Measurements from ENCODE around the gene LYPD1.

Gene LYPD1

GRCh38 chr2:132691556-132691955 is 21.6 kb upstream of the LYPD1 start:
- Histone ChIP-seq H3K9ac (ENCODE audit: low read length in 2 of 2) (no peak overlapping the region), H3K9me3 (ENCODE audit: control insufficient read depth in 2 of 2, low read length in 2 of 2) (no peaks in the 10 kb centered on the region), H3K36me3 (ENCODE audit: control insufficient read depth in 2 of 2, insufficient read depth in 2 of 2, low read length in 2 of 2) (no peaks in the 10 kb centered on the region), H3K4me3 (ENCODE audit: low read length in 2 of 2) (no peak overlapping the region), H3K4me1 (ENCODE audit: control insufficient read depth, insufficient read depth, low read length) (peaks cover 3% of the 10 kb centered on the region), H3K27ac (ENCODE audit: low read length) (no peak overlapping the region), H3K27me3 (ENCODE audit: control insufficient read depth in 1 of 2, insufficient read depth in 2 of 2, low read length in 2 of 2) (no peaks in the 10 kb centered on the region)

- H3K36me3 ChIP-seq (ENCODE audit: control insufficient read depth in 2 of 2, insufficient read depth in 2 of 2, low read length in 2 of 2), result no peaks in the 10 kb centered on the region
- H3K27me3 ChIP-seq (ENCODE audit: control insufficient read depth in 1 of 2, insufficient read depth in 2 of 2, low read length in 2 of 2), result no peaks in the 10 kb centered on the region
- H3K4me3 ChIP-seq (ENCODE audit: low read length in 2 of 2), result no peak overlapping the region
- no peak overlapping the region for H3K9ac ChIP-seq (ENCODE audit: low read length in 2 of 2)
- no peaks in the 10 kb centered on the region for H3K9me3 ChIP-seq (ENCODE audit: control insufficient read depth in 2 of 2, low read length in 2 of 2)
- no peak overlapping the region for H3K27ac ChIP-seq (ENCODE audit: low read length)
- peaks cover 3% of the 10 kb centered on the region for H3K4me1 ChIP-seq (ENCODE audit: control insufficient read depth, insufficient read depth, low read length)
Observed at GRCh38 chr2:132690664-132691303, 20.8 kb upstream of the LYPD1 start.

DNA sequence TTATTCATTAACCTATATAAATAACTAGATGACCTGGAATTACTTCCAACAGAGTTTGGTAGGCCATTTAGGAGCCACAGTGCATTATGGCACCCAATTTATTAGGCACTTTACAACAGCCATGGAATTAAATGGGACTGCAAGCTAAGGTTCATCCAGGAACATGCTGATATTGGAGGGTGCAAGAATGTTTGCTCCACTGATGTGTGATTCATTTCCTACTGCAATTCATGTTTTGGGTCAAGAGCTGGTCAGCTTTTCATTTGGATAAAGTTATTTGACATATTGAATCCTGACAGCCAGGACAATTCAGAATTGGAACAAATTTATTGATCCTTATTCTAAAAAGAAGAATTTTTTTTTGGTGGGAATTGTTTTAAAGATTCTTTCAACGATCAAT is 11.8 kb upstream of the LYPD1 start:
- Histone ChIP-seq H3K4me3 (ENCODE audit: low read length in 2 of 2) (no peak overlapping the region), H3K9me3 (ENCODE audit: control insufficient read depth in 2 of 2, low read length in 2 of 2) (no peaks in the 10 kb centered on the region), H3K27me3 (ENCODE audit: control insufficient read depth in 1 of 2, insufficient read depth in 2 of 2, low read length in 2 of 2) (no peaks in the 10 kb centered on the region), H3K9ac (ENCODE audit: low read length in 2 of 2) (no peak overlapping the region), H3K27ac (ENCODE audit: low read length) (no peak overlapping the region), H3K36me3 (ENCODE audit: control insufficient read depth in 2 of 2, insufficient read depth in 2 of 2, low read length in 2 of 2) (no peaks in the 10 kb centered on the region), H3K4me1 (ENCODE audit: control insufficient read depth, insufficient read depth, low read length) (no peaks in the 10 kb centered on the region)

GRCh38 chr2:132680544-132680943 is 10.5 kb upstream of the LYPD1 start:
- Histone ChIP-seq H3K27ac (ENCODE audit: low read length) (no peak overlapping the region), H3K9ac (ENCODE audit: low read length in 2 of 2) (no peak overlapping the region), H3K36me3 (ENCODE audit: control insufficient read depth in 2 of 2, insufficient read depth in 2 of 2, low read length in 2 of 2) (no peaks in the 10 kb centered on the region), H3K9me3 (ENCODE audit: control insufficient read depth in 2 of 2, low read length in 2 of 2) (no peaks in the 10 kb centered on the region), H3K27me3 (ENCODE audit: control insufficient read depth in 1 of 2, insufficient read depth in 2 of 2, low read length in 2 of 2) (no peaks in the 10 kb centered on the region), H3K4me3 (ENCODE audit: low read length in 2 of 2) (no peak overlapping the region), H3K4me1 (ENCODE audit: control insufficient read depth, insufficient read depth, low read length) (no peaks in the 10 kb centered on the region)

DNA sequence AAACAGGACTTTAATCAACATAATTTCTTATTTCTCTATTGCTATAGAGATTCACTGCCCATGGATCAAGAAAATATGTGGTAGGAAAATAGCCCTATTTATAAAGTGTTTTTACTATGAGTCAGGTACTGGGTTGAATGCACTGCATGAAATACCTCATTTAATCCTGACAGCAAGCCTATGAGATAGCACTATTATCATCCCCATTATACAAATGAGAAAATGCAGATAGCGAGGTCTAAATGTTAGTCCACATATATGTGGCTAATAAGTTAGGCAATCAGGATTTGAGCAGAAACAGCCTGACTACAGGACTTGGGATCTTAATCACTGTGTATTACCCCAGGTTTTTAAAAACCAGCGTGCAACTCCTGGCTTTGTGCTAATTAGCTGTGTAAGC is 8.5 kb upstream of the LYPD1 start:
- Histone ChIP-seq H3K4me1 (ENCODE audit: control insufficient read depth, insufficient read depth, low read length) (no peaks in the 10 kb centered on the region), H3K9me3 (ENCODE audit: control insufficient read depth in 2 of 2, low read length in 2 of 2) (no peaks in the 10 kb centered on the region), H3K27me3 (ENCODE audit: control insufficient read depth in 1 of 2, insufficient read depth in 2 of 2, low read length in 2 of 2) (no peaks in the 10 kb centered on the region), H3K4me3 (ENCODE audit: low read length in 2 of 2) (no peak overlapping the region), H3K9ac (ENCODE audit: low read length in 2 of 2) (no peak overlapping the region), H3K36me3 (ENCODE audit: control insufficient read depth in 2 of 2, insufficient read depth in 2 of 2, low read length in 2 of 2) (no peaks in the 10 kb centered on the region), H3K27ac (ENCODE audit: low read length) (no peak overlapping the region)

- H3K4me3 ChIP-seq (ENCODE audit: low read length in 2 of 2), result no peak overlapping the region
- no peaks in the 10 kb centered on the region for H3K9me3 ChIP-seq (ENCODE audit: control insufficient read depth in 2 of 2, low read length in 2 of 2)
- H3K27me3 ChIP-seq (ENCODE audit: control insufficient read depth in 1 of 2, insufficient read depth in 2 of 2, low read length in 2 of 2), result no peaks in the 10 kb centered on the region
- H3K4me1 ChIP-seq (ENCODE audit: control insufficient read depth, insufficient read depth, low read length), result no peaks in the 10 kb centered on the region
- H3K9ac ChIP-seq (ENCODE audit: low read length in 2 of 2), result no peak overlapping the region
- H3K36me3 ChIP-seq (ENCODE audit: control insufficient read depth in 2 of 2, insufficient read depth in 2 of 2, low read length in 2 of 2), result no peaks in the 10 kb centered on the region
- no peak overlapping the region for H3K27ac ChIP-seq (ENCODE audit: low read length)
Observed at GRCh38 chr2:132677661-132678060, 7.7 kb upstream of the LYPD1 start.

GRCh38 chr2:132676999-132677398 is 7.0 kb upstream of the LYPD1 start:
- Histone ChIP-seq H3K27me3 (ENCODE audit: control insufficient read depth in 1 of 2, insufficient read depth in 2 of 2, low read length in 2 of 2) (no peaks in the 10 kb centered on the region), H3K9me3 (ENCODE audit: control insufficient read depth in 2 of 2, low read length in 2 of 2) (no peaks in the 10 kb centered on the region), H3K36me3 (ENCODE audit: control insufficient read depth in 2 of 2, insufficient read depth in 2 of 2, low read length in 2 of 2) (no peaks in the 10 kb centered on the region), H3K27ac (ENCODE audit: low read length) (no peak overlapping the region), H3K4me1 (ENCODE audit: control insufficient read depth, insufficient read depth, low read length) (no peaks in the 10 kb centered on the region), H3K9ac (ENCODE audit: low read length in 2 of 2) (no peak overlapping the region), H3K4me3 (ENCODE audit: low read length in 2 of 2) (no peak overlapping the region)

DNA sequence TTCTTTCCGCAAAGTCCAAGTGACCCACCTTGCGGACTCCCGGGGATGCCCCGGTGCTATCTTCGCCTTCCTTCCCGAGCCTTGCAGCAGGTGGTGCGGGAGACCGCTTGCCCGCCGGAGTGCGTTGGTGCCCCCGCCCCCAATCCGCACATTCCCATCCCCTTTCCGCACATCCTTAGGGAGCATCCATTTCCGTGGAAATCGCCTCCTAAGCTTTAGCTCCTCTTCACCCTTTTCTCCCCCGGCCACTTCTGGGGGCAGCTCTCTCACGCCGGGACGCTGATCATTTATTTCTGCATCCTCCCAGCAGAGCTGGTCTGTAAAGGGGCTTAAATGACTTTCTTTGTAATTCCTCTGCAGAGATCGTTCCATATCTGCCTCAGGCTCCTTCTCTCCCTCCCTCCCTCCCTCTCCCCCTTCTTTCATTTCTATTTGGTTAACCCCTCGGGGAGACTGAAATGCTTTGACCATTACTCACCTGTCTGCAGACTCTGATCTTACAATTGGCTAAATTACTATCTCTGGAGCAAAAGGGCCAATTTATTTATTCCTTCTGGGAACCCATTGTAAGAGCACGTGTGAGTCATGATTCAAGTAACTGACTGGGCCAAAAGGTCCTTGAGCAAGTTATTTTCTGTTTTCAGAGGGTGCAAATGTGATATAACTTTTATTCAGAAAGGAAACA is 1.3 kb upstream of the LYPD1 start:
- Histone ChIP-seq H3K9me3 (ENCODE audit: control insufficient read depth in 2 of 2, low read length in 2 of 2) (no peaks in the 10 kb centered on the region), H3K4me3 (ENCODE audit: low read length in 2 of 2) (peak overlapping the region; percentile 73 to 76), H3K9ac (ENCODE audit: low read length in 2 of 2) (no peak overlapping the region), H3K4me1 (ENCODE audit: control insufficient read depth, insufficient read depth, low read length) (peaks cover 22% of the 10 kb centered on the region), H3K36me3 (ENCODE audit: control insufficient read depth in 2 of 2, insufficient read depth in 2 of 2, low read length in 2 of 2) (no peaks in the 10 kb centered on the region), H3K27me3 (ENCODE audit: control insufficient read depth in 1 of 2, insufficient read depth in 2 of 2, low read length in 2 of 2) (peaks cover 27 to 32% of the 10 kb centered on the region in 2 donors), H3K27ac (ENCODE audit: low read length) (no peak overlapping the region)

DNA sequence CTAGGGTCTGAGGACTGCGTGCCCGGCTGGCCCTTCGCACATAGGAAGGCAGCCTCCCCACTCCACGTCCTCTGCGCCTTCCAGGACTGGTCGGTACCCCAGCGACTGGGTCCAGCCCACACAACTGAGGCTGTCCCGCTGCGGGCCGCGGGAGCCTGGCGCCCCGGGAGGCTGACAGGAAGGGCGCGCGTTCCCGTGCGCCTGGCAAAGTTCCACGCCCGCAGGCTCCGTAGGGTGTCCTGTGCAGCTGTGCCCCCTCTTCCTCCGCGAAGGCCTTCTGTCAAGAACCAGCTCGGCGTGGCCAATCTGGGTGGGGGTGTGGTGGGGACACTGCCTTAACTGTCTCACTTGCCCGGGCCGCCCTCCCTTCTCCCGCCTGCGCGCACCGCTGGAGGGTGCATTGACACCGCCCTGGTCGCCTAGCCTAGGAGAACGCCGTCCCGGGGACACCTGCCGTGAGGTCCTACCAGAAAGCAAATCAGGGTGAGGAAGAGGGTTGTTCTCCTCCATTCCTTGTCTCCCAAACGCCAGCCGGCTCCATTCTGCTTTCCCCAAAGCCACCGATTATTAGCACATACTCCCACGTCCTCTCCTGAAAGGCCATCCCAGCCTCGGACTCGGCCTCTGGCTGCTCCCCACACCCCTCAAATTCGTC is 618 bp upstream of the LYPD1 start:
- Histone ChIP-seq H3K9ac (ENCODE audit: low read length in 2 of 2) (no peak overlapping the region), H3K4me1 (ENCODE audit: control insufficient read depth, insufficient read depth, low read length) (peaks cover 22% of the 10 kb centered on the region), H3K4me3 (ENCODE audit: low read length in 2 of 2) (peak overlapping the region; percentile 73 to 76), H3K27ac (ENCODE audit: low read length) (no peak overlapping the region), H3K9me3 (ENCODE audit: control insufficient read depth in 2 of 2, low read length in 2 of 2) (no peaks in the 10 kb centered on the region), H3K36me3 (ENCODE audit: control insufficient read depth in 2 of 2, insufficient read depth in 2 of 2, low read length in 2 of 2) (no peaks in the 10 kb centered on the region), H3K27me3 (ENCODE audit: control insufficient read depth in 1 of 2, insufficient read depth in 2 of 2, low read length in 2 of 2) (peaks cover 27 to 32% of the 10 kb centered on the region in 2 donors)

- Histone ChIP-seq H3K36me3 (ENCODE audit: control insufficient read depth in 2 of 2, insufficient read depth in 2 of 2, low read length in 2 of 2) (no peaks in the 10 kb centered on the region), H3K27ac (ENCODE audit: low read length) (no peak overlapping the region), H3K9ac (ENCODE audit: low read length in 2 of 2) (no peak overlapping the region), H3K4me1 (ENCODE audit: control insufficient read depth, insufficient read depth, low read length) (peaks cover 22% of the 10 kb centered on the region), H3K4me3 (ENCODE audit: low read length in 2 of 2) (peak overlapping the region; percentile 73 to 76), H3K9me3 (ENCODE audit: control insufficient read depth in 2 of 2, low read length in 2 of 2) (no peaks in the 10 kb centered on the region), H3K27me3 (ENCODE audit: control insufficient read depth in 1 of 2, insufficient read depth in 2 of 2, low read length in 2 of 2) (peaks cover 27 to 32% of the 10 kb centered on the region in 2 donors)
Observed at GRCh38 chr2:132668987-132669907, 758 bp downstream of the LYPD1 start.
